GM21381 (cell line): Measurements from ENCODE around the gene MERTK.
"Not testable (repeated sequence)": the region's sequence is repeated elsewhere in the genome, so short reads cannot be mapped to it uniquely, and the experiment has no call there.

Experiments
- ATAC-seq: cut with Tn5 transposase; IDR thresholded peaks from one replicate; pipeline ENCODE4 v1.9.1; 2021; ENCODE audit warnings: mild to moderate bottlenecking, moderate library complexity; ENCODE audit not compliant: unreplicated experiment

Gene MERTK

DNA sequence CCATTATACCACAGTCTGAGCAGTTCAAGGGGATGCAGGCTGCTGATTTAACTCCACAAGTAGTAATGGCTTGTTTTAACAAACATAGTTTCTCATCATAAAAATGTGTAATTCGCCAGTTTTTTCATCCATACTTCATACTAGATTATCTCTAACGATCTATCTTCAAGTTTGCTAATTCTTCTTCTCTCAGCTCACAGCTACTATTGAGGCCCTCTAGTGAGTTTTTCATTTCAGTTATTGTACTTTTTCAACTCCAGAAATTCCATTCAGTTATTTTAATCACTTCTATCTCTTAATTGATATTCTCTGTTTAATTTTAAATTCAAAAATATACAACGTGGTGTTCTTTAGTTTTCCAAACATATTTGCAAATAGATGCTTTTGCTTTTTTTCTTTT lies 136.5 kb downstream of the MERTK start:
- ATAC-seq = no peak

DNA sequence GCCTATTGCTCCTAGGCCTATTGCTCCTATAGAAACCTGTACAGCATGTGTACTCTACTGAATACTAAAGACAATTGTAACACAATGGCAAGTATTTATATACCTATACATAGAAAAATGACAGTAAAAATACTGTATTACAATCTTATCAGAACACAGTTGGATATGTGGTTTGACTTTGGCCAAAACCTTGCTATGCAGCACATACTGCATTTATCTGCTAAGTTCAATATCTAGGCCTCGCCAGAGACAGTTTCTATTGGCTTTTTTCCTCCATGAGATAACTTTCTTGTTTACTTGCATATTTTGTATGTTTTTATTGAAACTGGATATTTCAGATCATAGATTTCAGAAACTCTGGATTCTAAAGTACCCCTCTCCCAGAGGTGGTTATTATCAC lies 137.4 kb downstream of the MERTK start:
- no peak for ATAC-seq

DNA sequence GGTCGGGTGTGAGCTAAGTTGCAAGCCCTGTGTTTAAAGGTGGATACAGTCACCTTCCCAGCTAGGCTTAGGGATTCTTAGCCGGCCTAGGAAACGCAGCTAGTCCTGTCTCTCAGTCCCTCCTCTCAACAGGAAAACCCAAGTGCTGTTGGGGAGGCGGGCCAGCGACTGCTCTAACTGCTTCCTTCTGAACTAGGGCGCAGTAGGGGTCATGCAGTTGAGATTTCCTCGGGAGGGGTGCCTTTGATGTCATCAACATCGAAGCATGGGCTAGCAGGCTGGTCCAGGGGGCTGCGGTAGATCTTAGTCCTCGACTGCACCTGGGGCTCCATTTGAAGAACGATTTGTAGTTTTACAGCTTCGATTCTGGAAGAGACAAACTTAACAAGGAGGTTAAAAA lies 141.1 kb downstream of the MERTK start:
- ATAC-seq = not testable (repeated sequence)

DNA sequence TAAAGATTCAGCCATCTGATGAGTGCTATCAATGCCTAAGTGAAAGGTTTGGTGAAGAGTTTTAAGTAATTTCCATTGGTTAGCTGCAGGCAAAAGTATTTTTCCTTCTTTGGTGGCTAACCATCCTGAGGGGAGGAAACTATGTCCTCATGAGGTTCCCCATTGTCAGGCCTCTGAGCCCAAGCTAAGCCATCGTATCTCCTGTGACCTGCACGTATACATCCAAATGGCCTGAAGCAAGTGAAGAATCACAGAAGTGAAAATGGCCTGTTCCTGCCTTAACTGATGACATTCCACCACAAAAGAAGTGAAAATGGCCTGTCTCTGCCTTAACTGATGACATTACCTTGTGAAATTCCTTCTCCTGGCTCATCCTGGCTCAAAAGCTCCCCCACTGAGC lies 141.7 kb downstream of the MERTK start:
- ATAC-seq = not testable (repeated sequence)

DNA sequence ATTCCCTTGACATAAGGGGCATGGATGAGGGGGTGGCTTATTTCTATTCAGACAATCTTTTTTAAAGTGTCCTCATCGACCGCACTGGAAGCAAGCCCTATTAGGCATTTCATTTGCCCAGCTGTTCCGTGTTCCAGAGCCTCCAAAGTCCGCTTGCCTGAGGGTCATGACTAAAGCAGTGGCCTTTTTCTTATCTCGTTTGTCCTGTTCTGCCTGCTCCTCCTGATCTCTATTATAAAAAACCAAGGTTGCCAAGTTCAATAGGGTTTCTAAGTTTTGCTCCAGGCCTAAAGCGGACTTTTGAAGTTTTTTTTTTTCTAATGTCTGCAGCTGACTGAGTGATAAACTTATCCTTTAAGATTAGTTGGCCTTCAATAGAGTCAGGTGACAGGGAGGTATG lies 143.1 kb downstream of the MERTK start:
- ATAC-seq = not testable (repeated sequence)

DNA sequence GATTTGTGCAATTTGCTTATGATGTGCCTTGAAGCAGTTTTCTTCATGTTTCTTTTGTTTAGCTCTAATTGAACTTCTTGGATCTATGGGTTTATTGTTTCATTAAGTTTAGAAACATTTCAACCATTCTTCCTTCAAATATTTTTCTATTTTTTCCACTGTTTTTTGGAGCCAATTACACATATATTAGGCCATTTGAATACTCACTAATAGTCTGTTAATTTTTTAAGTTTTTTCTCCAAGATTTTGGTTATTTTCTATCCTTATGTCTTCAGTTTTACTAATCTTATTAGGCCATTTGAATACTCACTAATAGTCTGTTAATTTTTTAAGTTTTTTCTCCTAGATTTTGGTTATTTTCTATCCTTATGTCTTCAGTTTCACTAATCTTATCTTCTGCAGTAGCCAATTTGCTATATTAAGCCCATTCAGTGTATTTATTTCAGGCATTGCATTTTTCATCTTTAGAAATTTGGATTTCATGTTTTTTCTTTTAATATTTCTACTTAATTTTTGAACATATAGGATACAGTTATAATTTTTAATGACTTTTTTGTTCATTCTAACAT lies 147.1 kb downstream of the MERTK start:
- no peak for ATAC-seq

DNA sequence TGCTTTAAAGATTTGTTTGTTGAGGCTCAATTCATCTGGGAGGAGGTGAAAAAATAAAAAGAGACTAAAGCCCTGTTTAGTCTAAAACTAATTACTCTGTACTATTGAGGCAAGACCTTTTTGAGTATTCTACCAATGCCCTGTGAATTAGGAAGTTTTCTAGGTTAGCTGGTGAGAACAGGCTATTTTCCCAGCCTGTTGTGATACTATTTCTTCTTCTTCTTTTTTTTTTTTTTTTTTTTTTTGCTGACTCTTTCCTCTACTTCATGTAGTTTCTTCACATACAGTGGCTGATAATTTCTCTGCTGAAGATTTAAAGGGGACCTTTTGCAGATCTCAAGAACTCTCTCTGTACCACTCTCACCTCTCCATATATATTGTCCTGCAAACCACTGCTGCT lies 147.8 kb downstream of the MERTK start:
- ATAC-seq = no peak

DNA sequence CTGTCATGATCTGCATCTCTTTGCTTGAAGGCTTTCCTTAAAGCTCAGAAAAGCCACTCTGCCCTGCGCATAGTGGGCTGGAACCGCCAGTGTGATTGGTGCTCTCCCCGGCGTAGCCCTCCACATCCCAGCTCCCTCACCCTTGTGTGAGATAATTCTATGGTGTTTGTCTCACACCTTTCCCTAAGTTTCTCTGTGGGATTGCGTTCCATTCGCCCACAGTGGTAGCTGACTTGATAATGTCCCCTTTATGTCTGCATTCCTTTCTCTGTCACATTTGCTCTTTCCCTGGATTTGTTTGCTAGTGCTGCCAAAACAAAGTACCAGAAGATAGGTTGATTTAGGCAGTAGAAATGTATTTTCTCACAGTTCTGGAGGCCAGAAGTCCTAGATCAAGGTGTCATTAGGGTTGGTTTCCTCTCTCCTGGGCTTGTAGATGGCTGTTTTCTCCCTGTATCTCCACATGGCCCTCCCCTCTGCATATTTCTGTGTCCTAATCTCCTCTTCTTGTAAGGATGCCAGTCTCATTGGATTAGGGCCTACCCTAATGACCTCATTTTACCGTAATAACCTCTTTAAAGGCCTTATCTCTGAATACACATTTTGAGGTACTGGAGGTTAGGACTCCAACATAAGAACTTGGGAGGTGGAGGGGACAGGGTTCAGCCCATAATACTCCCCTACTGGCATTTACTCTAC lies 149.3 kb downstream of the MERTK start:
- ATAC-seq = no peak

DNA sequence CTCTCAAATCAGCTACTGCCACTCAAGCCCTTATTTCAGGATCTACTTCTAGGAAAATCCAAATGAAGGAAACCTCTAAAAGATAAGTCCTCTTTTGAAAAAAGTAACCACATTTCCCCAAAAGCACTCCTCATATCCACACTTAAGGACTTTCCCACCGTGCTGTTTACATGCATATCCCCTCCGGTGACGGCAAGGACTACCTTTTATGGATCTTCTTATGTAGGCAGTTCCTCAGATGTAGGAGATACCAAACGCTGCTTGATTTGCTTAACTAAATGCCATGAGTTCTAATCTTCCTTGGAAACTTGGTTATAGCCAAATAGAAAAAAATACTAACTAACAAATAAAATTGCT lies 149.8 kb downstream of the MERTK start:
- no peak for ATAC-seq

DNA sequence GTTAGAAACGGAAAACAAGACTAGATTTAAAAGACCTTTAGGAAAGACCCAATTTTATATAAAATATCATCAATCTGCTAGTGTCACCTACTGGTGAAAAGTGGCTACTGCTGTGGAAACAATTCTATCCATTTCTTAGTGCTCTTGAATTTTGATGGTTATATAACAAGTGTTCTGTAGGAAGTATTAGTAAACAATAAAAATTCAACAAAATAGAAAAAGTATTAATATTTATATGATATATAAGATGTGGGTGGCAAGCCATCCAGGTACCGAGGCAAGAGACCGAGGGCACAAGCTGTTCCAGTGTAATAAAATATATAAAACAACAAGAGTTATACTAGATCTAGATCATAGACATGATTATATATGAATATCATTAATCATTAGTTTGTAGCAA lies 150.5 kb downstream of the MERTK start:
- no peak for ATAC-seq

DNA sequence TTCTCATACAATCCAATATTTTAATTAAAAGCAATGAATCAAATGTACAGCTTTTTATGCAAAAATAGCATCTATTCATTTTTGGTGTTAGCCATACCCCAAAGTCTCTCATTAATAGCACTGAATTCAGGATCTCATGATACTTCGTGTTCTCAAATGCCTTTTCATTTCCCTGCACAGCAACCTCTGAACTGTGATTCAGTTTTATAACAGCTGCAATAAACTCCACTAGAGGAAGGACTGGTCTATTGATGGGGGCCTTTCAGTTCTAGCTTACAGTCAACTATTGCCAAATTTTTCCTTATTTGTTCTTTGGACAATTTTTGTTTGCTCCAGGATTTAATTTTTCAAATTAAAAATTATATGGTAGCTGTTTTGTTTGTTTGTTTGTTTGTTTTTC lies 151.9 kb downstream of the MERTK start:
- ATAC-seq = no peak

DNA sequence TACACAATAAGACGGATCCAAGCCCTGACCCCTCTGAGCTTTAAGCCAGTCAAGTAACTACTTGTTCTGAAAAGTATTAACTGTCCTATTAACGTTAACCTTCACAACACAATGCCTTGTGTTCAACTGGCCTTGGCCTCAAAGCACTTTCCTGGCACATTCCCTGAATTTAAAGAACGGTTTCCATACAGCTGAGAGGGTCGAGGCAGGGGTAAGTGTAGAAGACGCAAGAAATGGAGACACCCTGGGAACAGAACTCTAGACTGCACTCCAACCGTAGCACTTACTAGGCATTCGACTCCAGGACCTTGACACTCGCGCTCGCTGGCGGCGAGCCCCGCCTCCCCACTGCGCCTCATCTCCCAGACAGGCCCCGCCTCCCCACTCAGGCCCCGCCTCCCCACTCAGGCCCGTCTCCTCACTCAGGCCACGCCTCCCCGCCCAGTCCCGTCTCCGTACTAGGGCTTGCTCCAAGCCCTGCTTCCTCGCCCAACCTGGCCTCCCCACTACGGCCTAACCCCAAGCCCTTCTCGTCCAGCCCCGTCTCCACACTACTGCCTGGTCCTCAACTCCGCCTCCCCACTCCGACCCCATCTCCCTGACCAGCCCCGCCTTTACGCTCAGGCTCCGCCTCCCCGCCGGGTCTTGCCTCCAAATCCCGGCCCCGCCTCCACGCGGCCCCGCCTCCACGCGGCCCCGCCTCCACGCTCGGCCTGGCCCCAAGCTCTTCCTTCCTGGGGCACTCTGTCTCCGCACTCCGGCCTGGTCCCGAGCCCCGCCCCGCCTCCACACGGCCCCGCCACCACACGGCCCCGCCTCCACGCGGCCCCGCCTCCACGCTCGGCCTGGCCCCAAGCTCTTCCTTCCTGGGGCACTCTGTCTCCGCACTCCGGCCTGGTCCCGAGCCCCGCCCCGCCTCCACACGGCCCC lies 155.8 kb downstream of the MERTK start:
- ATAC-seq = peak; percentile 60

DNA sequence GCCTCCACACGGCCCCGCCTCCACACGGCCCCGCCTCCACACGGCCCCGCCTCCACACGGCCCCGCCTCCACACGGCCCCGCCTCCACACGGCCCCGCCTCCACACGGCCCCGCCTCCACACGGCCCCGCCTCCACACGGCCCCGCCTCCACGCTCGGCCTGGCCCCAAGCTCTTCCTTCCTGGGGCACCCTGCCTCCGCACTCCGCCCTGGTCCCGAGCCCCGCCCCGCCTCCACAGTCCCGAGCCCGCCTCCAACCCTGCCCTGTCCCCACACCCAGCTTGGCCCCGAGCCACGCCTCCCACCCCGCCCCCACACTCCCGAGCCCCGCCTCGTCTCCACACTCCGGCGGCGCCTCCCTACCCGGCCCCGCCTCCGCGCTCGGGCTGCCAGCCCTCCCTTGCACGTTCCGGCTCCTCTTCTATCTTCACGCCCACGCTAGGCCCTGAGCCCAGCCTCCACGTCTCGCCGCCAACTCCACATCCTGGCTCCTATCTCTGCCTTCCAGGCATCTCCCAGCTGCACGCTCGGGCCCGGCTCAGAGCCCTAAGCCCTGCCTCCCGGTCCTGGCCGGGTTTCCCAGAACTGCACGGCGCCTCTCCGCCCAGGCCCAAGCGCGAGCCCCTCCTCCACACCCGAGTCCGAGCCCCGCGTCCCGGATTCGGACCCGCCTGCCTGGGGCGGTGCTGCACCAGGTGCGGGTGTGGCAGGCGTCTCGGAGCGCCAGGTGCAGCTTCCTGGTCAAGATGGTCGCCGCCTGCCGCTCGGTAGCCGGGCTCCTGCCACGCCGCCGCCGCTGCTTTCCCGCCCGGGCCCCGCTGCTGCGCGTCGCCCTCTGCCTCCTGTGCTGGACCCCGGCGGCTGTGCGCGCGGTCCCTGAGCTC lies 156.7 kb downstream of the MERTK start, which contains the start of gene TMEM87B:
TMEM87B (plus strand) TSS at position 423 of the 883 bp plus-strand sequence; CDS start at position 746, 323 bp downstream.
- ATAC-seq = peak; percentile 57

DNA sequence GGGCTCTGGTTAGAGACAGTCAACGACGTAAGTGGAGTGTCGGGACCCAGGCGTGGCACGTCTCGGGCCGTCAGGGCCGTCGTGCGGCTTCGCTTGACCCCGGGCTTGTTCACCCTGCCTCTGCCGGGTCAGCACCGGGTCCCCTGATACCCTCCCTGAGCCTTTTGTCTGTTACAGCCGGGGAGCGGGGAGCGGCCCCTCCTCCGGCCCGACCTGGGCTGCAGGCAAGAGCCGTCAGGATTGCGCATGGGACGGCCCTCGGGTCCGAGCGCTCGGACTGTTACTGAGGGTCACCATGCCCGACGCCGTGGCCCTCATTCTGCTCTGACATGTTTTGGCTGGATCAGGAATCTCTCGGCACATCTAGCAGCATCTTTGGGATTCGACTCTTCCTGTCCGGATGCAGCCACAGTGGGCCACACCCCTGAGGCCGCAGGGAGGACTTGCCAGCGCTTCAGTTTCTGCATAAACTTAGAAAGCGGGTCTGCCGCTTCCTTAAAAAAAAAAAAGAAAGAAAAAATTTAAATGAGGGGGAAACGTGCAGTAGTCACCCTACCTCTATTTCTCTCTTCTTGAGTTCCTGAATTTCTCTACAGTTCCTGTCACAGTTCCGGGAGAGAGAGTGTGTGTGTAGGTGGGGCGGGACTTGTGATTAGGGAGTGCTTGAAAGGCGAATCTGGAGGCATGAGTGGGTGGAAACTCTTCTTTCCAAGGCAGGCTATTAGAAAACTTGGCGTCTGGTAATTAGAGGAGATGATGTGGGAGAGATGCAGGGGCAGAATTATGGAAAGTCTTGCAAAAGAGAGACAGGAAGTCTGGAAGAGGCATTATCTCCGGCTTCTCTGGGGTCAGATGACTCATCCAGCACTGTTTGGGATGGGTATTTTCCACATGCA lies 157.6 kb downstream of the MERTK start:
- peak; percentile 0 for ATAC-seq

DNA sequence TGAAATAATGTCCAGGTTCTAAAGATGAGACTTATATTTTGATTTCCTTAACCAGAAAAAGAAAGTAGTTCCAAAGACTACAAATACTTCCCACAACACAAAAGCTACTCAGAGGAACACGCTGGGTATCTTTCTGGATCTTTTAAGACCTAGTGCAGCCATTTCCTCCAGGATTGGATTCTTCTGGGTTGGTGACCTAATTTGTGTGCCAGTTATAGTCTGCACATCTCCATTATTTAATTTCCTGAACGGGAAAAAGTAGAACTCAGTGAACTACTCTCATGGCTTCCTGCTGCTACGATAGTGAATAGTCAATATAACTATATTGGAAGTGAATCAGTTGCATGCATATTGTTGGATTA lies 158.2 kb downstream of the MERTK start:
- no peak for ATAC-seq

DNA sequence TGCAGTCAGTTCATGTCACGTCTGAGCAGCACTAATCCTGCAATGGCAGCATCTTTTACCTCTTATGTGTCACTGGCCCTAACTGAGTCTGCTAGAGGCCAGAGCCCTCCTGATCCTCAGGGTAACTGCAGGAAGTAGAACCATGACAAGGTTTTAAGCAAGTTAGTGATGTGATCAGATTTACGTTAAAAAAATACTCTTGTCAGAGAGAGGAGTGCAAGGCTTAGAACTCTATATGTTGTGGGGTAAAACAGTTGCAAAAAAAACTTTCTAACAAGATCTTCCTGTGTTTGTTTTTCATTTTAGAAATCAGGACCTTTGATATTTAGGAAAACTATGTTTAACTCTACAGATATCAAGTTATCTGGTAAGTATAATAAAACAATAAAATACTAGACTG lies 161.3 kb downstream of the MERTK start:
- no peak for ATAC-seq

DNA sequence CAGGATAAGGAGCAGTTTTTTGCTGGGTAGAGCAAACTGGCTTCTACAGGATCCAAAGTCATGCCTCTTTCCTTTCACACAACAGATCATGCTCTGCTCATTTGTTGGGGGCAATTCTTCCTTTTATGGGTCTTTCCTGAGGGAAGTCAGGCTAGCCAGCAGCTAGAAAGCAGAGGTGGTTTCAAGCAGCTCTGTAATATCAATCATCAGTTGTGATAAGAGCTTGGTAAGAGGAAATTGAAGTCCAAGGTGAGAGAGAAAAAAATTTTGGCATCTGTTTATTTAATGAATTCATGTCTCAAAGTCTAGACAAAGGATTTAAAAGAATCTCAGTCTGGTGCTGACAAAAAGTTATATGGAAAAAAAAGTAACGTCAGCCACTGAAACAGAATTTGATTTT lies 162.9 kb downstream of the MERTK start:
- ATAC-seq = no peak

DNA sequence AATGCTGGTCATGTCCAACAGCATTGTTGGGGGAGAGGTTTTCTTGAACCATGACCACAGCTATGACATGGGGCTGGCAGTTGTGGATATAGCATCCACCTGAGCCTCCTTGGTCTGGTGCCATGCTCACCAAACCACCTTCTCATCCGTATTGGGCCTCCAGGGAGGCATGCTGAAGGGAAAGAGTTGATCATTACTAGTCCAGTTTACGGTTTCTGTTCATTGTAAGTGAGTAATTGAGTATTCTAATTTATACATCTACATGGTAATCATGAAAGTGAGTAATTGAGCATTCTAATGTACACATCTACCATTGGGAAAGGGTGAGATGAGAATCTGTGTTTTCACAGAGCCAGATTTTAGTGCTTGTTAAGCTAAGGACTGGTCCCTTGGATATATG lies 163.4 kb downstream of the MERTK start:
- ATAC-seq = no peak

DNA sequence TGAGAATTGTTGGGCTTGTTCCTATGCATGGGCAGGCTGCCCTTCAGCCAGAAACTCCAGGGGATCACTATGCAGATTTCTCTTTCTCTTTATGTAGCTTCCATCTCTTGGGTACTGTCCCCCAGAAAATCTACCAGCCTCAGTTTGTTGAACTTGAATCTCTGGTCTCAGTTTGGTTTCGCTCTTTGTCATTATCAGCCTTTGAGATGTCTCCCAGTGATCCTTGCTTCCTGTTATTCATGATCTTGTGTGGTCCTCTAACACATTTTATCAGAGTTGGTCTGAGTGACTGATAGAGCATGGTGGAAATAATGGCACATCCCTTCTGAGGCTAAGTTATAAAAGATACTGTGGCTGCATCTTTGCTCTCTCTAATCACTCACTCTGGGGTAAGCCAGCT lies 164.5 kb downstream of the MERTK start:
- ATAC-seq = no peak

DNA sequence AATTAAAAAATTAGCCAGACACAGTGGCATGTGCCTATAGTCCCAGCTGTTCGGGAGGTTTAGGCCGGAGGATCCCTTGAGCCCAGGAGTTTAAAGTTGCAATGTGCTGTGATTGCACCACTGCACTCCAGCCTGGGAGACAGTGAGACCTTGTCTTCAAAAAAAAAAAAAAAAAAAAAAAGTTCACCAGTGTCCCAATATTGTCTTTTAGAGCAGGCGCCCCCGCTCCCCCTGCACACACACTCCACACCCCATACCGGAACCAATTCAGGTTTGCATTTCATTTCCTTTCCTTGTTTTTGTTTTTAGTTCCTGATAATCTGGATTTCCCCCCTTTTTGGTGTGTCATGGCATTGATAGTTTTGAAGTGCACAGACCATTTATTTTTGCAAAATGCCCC lies 167.1 kb downstream of the MERTK start:
- ATAC-seq = no peak
